Adrenal gland (tissue), 5 donors: Measurements from ENCODE around the gene ABAT.

ENCODE experiments used
- POLR2A ChIP-seq, 2 donors: fragments of 450-650 bp; IDR thresholded peaks; one replicate each; pipeline ENCODE4 v1.6.1; 2017; ENCODE audit warnings: antibody characterized with exemption in 2 of 2, mild to moderate bottlenecking in 2 of 2, moderate library complexity in 1 of 2
- TF ChIP-seq, protein P1 (sequence below), 6 experiments: fragments of 450-650 bp in 4 of 6; fragments of 200-600 bp in 2 of 6; sonication (generic) in 1 of 6; IDR thresholded peaks; 1 replicate in 5 of 6; 2 replicates in 1 of 6; pipeline versions ENCODE4 v1.5.1 to v1.8.0; 2016 to 2021; ENCODE audit warnings: antibody characterized with exemption in 6 of 6, mild to moderate bottlenecking in 2 of 6, moderate library complexity in 1 of 6
- donor health status: DM: no; HTN: no; CAD: no.

GRCh38 chr16:8669481-8669880 is 4.9 kb upstream of the ABAT start:
- TF ChIP-seq, protein P1, sequence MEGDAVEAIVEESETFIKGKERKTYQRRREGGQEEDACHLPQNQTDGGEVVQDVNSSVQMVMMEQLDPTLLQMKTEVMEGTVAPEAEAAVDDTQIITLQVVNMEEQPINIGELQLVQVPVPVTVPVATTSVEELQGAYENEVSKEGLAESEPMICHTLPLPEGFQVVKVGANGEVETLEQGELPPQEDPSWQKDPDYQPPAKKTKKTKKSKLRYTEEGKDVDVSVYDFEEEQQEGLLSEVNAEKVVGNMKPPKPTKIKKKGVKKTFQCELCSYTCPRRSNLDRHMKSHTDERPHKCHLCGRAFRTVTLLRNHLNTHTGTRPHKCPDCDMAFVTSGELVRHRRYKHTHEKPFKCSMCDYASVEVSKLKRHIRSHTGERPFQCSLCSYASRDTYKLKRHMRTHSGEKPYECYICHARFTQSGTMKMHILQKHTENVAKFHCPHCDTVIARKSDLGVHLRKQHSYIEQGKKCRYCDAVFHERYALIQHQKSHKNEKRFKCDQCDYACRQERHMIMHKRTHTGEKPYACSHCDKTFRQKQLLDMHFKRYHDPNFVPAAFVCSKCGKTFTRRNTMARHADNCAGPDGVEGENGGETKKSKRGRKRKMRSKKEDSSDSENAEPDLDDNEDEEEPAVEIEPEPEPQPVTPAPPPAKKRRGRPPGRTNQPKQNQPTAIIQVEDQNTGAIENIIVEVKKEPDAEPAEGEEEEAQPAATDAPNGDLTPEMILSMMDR (IDR thresholded peaks at IDR 0.05) = no peak
- TF ChIP-seq POLR2A (IDR thresholded peaks at IDR 0.05) = no peak
